IPS DF 19.7 (cell line): ENCODE results near the gene GATA1.
A peak's percentile ranks its signal among the peaks of the same experiment; 100 is the strongest.

Experiments
- DNase-seq: peaks from one replicate; pipeline ENCODE4 v3.0.0-alpha.2; 2013; ENCODE audit warnings: low read depth, low spot score

The GATA1 gene

DNA sequence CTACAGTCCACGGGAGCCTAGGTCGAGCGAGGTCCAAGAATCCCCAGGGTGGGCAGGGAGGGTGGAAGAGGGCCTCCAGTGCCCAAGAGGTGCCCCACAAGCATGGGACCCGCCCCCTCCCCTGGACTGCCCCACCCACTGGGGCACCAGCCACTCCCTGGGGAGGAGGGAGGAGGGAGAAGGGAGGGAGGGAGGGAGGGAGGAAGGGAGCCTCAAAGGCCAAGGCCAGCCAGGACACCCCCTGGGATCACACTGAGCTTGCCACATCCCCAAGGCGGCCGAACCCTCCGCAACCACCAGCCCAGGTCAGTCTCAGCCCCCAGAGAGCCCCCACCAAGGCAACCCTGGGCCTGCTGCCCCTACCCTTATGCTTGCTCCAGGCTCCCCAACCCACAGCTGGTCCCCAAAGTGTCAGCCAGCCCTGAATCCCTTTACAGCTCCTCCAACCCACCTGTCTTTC is at the start of gene GATA1:
Gene GATA1, plus strand, starts transcription at position 250 of the 460 bp plus-strand sequence. CDS start 4,520 bp downstream, outside the sequence.
- no peak for DNase-seq

DNA sequence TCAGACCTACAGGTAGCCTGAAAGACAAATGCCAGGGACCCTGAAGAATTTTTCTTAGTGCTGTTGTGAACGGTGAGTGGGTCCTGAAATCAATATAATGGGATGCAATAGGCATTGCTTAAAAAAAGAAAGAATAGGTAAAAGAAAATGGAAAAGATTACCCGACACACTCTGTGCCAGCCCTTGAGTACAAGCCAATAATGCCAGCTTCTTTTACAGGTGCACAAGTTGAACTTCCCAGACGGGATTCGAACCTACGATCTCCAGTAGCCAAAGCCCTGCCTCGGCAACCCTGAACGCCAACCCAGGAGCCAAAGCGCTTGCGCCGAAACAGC is 49.5 kb upstream of the GATA1 start:
- DNase-seq = no peak

DNA sequence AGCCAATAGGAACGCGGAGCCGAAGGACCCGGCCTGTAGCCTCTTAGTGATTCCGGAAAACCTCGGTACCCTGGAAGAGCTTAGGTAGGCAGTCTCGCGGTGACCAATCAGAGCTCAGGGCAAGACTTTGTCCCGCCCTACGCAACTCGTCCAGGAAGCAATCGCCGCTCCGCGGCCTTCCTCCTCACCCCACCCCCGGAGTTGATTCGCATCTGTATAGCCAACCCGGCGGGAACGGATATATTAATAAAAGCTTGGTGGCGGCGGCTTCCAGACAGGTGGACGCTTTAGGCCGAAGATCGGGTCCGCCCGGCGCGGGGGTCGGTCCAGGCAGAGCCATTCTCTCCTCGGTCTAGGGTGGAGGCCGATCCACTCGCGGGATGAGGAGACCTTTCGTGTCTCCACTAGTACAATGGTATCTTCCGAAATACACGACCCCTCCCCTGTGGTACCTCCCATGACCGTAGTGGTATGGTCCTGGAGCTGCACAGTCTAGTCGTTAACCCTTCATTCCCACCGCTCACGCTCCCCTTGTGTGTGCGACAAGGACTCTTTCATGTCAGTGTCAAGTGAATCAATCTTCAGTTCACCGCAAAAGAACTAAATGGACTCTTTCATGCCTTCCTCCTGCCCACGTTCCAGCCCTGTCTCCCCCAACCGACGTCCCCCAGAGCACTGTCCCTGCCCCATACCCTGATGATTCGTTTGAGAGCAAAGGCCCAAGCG is 49.0 kb upstream of the GATA1 start:
- DNase-seq = peak; percentile 91

DNA sequence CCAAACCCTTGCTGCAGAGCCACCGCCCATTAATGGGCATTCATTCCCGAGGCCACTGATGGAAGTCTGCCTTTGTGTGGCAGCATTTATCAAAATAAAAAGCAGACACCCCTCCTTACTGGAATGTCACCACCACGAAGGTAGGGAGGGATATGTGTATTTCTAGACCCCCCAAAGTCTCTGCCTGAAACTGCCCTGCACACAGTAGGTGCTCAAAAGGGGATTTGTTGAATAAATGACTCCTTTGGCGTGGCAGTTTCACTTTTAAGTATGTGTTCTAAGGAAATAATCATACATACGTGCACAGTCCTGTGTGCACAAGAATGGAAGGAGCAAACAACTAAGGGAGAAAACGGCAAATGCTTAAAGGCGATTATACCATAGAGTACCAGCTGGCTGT is 48.5 kb upstream of the GATA1 start:
- no peak for DNase-seq

DNA sequence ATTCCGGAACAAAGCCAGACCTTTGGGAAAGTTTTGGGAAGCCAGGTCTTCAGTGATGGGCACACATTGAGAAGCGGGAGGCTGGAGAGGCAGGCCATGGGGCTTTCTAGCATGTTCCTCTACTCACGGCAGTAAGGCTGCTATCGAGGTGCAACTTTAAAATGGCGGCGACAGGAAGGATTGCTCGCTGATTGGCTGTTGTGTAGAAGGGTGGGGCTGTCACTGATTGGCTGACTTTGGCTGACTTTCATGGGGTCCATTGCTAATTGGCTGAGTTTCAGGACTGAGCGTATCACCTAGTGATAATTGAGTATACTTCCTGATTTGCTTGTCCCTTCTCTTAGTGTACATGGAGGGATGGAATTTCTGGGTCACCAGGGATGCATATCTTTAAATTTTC is 44.6 kb upstream of the GATA1 start:
- DNase-seq = no peak

DNA sequence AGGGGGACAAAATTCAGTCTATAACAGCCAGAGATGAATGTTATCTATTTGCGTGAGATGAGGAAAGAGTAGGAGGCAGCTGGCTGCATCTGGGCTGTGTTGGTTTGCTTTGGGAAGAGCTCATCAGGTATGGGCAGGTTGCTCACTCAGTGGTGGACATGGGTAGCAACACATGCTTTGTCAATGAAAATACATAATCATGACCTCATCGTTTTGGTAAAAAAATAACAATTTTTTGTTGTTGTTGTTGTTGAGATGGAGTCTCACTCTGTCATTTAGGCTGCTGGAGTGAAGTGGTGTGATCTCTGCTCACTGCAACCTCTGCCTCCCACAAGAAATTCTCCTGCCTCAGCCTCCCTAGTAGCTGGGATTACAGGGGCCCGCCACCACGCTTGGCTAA is 41.2 kb upstream of the GATA1 start:
- no peak for DNase-seq

DNA sequence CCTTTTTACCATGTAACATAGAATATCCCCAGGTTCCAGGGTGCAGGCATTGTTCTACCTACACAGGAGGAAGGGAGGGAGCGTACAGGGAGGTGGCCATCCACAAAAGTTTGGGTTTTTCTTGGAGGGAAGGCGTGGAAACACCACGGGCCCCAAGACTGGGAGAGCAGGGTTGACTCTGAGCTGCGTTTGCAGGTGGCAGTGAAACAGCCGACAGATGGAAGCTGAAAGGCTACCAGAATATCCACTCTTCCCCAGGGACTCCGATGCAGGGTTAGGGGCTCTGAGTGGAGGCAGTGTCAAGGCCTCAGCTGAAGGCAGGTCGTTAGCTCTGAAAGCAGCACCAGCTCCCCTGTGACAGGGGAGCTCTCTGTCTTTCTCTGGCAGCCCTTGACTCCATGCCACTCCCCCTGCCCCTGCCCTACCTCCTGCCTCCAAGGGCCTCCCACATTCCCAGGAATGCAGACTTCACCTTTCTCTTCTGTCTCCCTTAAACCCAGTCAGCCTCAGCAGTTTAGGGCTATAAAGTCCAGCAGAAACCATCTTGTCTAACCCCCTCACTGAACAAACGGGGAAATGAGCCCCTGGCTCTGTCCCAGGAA is 38.9 kb upstream of the GATA1 start:
- DNase-seq = no peak

DNA sequence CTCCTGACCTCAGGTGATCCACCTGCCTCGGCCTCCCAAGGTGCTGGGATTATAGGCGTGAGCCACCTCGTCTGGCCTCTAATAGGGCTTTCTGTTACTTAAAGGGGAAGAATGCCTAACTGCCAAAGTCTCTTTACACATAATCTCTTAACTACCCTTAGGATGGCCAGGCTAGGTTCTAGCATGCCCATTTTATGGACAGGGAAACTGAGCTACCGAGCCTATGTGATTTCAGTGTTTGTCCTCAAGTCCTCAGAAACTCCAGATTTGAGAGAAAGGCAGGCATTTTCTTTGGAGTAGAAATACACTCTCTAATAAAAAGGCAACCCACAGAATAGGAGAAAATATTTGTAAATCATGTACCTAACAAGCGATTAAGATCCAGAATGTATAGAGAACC is 37.2 kb upstream of the GATA1 start:
- no peak for DNase-seq

DNA sequence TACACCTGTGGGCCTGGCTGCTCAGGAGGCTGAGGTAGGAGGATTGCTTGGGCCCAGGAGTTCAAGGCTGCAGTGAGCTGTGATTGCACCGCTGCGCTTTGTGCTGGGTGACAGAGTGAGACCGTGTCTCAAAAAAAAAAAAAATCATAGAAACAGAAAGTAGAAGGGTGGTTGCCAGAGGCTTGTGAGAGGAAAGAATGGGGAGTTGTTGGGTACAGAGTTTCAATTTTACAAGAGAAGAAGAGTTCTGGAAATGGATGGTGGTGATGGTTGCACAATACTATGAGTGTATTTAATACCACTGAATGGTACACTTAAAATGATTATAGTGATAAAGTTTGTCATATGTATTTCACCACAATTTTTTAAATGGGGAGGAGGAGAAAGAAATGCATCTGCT is 35.0 kb upstream of the GATA1 start:
- DNase-seq = no peak

DNA sequence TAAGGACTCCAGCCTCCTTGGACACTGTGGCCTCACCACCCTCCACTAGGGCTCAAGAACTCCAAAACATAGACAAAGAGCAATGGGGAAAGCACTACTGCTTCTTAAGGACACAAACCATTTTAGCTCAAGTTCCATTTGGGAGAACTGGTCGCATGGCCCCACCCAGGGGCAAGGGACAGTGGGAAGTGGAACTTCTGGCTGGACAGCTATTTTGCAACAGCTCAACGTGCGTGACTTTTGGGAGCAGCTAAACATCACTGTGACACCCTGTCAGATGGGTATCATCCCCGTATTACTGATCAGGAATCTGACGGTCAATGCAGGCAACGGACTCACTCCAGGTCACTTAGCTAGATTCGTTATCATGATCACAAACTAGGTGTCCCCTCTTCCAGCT is 33.9 kb upstream of the GATA1 start:
- DNase-seq = no peak

DNA sequence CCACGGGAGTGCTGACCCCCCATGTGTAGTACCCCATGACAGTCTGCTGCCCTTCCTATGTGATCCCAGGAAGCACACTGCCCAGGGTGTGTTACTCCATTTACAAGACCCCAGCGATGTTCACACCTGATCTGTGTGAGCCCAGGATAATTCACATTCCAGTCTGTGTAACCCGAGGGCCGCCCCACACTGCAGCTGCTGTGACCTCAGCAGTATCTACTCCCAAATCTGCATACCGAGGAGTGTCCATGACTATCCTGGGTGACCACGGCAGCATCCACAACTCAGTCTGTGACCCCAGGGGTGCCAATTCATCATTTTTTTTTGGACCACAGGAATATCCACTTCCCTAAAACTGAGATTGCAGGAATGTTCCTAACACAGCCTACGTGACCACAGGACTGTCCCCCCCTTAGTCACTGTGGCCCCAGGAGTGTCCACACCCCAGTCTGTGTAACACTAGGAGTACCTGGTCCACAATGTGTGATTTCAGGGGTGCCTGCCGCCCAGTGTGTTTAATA is 32.6 kb upstream of the GATA1 start:
- DNase-seq = no peak

DNA sequence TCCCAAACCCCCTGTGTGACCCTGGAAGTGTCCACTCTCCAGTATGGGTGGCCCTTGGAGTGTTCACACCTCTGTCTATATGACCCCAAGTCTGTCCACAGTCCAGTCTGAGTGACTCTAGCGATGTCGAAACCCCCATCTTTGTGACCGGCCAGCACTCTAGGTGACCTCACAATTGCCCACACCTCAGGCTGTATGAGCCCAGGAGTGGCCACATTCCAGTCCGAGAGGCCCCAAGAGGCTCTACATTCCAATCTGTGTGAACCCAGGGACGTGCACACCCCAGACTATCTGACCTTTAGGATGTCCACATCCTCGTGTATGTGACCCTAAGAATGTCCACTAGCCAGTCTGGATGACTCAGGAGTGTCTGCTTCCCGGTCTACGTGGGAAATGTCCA is 32.2 kb upstream of the GATA1 start:
- no peak for DNase-seq

DNA sequence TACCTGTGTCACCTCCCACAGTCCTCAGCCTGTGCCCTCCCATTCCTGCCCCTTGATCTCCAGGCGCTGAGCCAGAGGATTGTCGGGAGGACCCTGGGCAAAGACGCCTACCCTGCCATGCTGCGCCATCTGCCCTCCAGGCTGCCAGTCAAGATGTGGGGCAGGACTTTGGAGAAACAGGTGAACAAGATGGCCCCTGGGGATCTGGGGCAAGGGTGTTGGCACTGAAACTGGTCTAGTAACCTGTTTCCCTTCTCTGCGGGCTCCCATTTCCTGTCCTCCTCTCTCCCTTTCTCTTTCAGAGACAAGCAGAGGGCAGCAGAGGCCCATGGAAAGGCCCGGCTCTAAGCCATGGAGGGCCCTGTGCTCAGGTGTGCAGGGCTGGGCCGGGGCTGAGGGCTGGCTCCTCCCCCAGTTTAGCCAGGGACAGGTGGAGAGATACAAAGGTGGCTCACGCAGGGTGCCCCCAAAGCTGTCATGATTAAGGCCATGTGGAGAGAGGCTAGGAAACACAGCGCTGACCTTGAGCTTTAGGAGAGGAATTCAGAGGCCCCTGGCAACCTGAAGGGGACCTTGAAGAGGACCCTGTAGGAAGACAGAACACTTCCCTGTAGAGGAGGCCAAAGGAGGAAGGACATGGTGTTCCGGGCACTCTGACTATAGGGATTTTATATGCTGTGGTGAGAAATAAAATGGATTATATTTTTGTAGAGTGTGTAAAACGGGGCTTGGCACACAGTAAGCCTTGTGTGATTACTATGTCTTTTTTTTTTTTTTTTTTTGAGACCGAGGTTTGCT is 24.5 kb upstream of the GATA1 start, which contains the start of gene GLOD5:
Gene GLOD5, plus strand, starts transcription at position 74 of the 798 bp plus-strand sequence. Its CDS starts 44 bp downstream, at position 118.
- peak; percentile 23 for DNase-seq

DNA sequence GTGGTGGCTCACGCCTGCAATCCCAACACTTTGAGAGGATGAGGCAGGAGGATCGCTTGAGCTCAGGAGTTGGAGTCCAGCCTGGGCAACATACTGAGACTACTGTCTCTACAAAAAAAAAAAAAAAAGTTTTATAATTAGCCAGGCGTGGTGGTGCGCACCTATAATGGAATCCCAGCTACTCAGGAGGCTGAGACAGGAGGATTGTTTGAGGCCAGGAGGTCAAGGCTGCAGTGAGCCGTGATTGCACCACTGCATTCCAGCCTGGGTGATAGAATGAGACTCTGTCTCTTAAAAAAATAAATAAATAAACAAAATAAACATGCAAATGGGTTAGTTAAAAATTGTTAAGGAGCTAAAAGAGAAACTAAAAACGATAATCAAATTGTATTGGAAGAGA is 17.2 kb upstream of the GATA1 start:
- no peak for DNase-seq

DNA sequence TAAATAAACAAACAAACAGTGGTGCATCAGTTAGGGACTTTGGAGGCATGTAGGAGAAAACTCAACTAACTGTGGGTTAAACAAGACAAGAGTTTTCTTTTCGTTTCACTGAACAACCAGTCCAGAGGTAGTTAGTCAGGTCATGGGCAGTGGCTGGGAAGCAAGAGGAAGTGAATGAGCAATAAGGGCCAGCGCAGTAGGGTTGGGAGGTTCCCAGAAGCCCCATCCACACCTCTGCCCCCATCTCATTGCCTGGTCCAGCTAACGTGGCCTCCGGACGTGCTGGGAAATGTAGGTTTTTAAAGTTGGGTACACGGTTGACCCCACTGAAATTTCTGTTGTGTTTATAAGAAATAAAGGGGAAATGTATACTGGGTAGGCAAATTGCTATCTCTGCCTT is 16.1 kb upstream of the GATA1 start:
- DNase-seq = no peak

DNA sequence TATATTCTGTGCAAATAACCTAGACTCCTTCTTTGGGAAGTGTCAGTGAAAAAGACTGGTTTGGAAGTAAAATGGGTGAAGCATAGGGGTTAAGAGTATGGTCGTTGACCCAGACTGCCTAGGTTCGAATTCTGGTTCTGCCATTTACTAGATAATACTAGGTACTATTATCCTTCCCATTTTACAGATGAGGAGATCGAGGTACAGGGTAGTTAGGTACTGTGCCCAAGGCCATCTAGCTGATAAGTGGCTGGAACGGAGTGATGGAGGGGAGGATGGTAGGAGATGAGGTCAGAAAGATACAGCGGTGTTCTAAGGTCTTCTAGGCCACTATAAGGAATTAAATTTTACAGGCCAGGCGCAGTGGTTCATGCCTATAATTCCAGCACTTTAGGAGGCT is 13.8 kb upstream of the GATA1 start:
- no peak for DNase-seq

DNA sequence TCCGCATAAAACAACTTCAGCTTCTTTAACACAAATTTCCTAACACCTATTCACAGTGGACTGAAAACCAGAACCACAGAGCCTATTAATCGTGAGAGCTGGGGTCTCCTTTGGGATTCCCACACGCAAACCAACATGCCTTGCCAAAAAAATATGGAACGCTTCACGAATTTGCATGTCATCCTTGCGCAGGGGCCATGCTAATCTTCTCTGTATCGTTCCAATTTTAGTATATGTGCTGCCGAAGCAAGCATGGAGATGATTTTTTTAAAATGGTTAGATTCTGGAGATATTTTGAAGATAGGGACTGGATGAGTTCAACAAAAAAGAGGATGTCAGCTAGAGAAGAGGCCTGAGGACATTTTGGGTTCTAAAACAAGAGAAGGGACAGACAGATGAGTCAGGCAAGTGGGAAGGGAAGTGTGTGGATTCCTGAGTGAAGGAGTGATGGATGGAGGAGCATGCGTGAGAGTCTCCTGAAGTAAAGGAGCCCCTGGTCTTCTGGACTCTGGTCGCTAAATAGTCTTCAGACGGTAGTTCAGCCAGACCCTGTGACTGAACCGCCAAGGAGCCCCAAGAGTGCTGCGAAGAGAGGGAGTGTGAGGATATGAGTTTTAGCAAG is 9.5 kb upstream of the GATA1 start:
- no peak for DNase-seq

DNA sequence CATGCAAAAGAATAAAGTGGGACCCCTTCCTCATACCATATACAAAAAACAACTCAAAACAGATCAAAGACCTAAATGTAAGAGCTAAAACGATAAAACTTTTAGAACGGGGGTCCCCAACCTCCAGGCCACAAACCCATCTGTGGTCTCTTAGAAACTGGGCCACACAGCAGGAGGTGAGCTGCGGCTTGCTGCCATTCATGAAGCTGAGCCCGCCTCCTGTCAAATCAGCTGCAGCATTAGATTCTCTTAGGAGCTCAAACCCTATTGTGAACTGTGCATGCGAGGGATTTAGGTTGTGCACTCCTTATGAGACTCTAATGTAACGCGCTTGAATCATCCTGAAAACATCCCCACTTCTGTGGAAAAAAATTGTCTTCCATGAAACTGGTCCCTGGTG is 7.0 kb upstream of the GATA1 start:
- no peak for DNase-seq

DNA sequence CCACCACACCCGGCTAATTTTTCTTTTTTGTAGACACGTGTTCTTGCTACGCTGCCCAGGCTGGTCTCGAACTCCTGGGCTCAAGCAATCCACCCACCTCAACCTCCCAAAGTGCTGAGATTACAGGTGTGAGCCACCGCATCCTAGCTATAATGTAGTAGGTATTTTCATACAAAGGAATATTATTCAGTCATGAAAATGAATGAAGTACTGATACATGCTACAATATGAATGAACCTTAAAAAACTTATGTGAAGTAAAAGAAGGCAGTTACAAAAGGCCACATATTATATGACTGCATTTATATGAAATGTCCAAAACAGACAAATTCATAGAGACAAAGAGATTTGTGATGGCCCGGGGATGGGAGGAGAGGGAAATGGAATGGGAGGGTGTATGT is 4.7 kb upstream of the GATA1 start:
- no peak for DNase-seq

DNA sequence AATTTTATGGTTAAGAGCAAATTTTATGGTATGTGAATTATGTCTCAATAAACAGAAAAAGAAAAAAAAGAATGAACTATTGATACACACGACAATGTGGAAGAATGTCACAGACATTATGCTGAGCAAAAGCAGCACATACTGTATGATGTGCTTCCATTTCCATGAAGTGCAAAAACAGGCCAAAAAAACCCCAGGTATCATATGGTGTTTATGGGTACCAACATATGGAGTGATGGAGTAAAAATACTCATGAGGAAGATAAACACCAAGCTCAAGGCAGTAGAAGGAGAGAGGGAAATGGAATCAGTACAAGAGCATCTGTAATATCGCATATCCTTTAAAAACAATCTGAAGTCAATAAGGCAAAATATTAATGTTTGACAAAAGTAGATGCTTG is 4.2 kb upstream of the GATA1 start:
- no peak for DNase-seq

DNA sequence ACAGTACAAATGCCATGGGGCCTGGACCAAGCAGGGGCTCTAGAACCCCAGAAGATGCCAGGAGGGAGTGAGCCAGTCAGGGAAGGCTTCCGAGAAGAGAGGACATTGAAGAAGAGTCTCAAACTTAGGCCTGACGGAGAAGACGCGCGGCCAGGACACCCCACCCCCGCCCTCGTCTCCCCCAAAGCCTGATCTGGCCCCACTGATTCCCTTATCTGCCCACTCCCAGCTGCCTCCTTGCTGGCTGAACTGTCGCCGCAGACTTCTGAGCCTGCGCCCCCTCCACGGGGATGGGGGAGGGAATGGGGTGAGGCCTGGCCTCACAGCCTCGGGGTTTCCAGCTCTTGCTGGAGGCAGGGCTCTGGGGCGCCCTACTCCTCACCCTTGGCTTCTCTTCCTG is 3.6 kb upstream of the GATA1 start:
- no peak for DNase-seq

DNA sequence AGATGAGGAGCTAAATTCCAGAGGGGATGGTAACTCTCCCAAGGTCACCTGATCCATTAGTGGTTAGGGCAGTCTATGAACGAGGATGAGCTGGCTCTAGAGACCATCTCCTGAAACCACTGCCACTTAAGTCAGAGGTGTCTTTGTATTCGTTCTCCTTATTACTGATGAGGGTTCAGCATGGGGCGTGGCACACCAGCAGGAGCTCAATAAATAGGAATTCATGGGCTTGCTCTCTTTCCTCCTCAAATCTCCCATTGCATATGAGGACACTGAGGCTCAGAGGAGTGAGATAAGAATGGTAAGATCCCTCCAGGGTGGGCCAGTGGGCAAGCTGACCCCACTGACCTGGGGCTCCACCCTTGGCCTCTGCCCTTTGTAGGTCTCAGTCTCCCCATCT is 1.7 kb upstream of the GATA1 start:
- DNase-seq = no peak
